Raji (cell line): ENCODE data around the gene ZPBP.

Experiments used
- POLR2A ChIP-seq: IDR thresholded peaks from 2 replicates; pipeline ENCODE4 v1.6.1; 2011; ENCODE audit warnings: low read depth, low read length, control low read depth; ENCODE audit not compliant: insufficient read depth

Gene ZPBP

DNA sequence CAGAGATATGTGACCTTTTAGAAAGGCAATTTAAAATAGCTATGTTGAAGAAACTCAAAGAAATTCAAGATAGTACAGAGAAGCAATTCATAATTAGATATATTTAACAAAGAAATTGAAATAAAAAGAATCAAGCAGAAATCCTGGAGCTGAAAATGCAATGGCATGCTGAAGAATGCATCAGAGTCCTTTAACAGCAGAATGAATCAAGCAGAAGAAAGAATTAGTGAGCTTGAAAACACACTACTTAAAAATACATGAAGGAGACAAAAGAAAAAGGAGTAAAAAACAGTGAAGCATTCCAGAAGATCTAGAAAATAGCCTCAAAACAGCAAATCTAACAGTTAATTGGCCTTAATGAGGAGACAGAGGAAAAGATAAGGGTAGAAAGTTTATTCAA, 20.0 kb downstream of the ZPBP start:
- TF ChIP-seq POLR2A: no peak

DNA sequence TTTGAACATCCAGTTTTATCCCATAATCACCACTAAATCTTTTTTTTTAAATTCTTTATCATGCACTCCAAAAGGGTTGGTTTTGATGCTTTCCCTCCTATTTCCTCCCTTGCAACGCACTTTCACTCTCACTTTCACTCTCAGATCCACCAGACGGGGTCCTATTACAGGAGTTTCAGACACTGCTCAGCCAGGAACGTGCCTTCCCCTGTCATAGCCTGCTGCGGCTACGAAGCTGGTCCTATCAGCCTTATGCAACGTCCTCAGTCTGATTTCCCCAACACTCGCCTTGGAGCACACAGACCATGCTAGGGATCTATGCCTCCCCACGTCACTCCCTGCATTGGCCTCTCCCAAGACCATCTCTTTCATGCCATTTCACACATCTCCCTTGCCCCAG, 23.4 kb downstream of the ZPBP start:
- TF ChIP-seq POLR2A: no peak

DNA sequence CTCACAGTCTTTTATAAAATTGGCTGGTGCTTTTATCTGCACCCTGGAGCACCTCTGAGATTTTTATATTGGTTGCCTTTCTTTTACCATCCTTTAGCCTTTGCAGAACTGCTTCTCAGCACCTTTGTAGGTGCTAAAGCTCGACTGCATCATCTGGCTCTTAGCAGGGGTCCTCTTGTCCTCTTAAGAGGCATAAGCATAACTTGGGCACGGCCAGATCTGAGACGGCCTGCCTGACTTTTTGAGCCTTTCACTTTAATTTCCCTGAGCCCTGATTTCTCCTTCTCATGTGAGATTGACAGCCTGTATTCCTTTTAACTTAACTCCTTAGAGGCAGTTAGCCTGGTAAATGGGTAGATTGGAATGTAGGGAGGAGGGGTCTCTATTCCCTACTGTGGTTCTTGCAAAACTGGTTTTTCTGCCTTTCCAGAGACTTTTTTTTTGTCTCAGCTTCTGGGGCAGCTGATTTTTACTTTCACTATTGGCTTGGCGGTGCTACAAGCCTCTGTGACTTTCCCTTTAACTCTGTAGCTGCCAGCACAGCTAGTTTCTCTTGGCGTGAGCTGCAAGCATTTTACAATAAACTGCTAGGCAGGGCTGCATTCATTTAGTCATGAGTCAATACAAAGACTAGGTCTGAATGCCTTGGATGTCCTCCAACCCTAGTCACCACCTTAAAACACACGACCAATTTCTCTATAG, 24.0 kb downstream of the ZPBP start:
- no peak for TF ChIP-seq POLR2A

DNA sequence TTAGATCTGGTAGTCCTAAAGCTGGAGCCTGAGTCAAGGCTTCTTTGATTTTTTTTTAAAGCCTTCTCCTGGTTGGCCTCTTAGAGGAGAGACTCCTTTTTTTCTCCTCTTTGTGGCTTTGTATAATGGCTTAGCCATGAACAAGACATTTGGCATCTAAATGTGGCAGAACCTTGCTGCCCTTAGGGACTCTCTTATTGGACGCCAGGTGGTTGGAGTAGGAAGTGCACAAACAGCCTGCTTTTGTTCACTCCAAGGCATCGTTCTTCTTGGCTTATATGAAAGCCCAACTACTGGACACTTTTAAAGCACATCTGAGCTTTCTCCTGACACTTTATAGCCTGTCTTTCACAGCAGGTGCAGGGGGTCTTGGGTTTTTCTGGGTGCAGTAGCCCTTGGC, 25.0 kb downstream of the ZPBP start:
- no peak for TF ChIP-seq POLR2A

DNA sequence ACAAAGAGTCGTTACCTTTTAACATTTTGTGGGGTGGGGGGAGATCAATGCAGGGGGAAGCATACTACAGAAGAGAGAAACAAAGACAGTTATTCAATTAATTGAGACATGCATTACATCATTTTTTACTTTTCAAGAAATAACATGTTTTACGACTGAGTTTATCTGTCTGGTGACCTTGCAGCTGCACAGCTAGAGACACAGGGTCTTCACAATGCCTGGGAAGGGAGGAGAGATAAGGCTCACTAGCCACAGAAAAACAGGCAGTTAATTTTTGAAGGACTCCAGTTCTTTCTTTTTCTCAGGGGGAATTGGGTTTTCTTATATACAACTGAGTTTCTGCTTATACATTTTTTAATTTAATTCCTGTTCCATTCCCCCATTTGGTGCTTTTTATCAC, 30.1 kb downstream of the ZPBP start:
- TF ChIP-seq POLR2A: no peak

DNA sequence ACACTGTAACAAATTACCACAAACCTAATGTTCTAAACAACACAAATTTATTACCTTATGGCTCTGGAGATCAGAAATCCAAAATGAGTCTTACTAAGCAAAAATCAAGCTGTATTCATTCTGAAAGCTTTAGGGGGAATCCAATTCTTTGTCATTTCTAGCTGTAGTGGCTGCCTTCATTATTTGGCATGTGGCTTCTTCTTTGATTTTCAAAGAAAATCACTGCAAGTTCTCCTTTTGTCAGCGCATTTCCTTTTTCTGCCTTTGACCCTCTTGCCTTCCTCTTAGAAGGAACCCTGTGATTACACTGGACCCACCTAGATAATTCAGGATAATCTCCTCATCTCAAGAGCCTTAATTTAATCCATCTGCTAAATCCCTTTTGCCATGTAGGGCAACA, 36.9 kb downstream of the ZPBP start:
- no peak for TF ChIP-seq POLR2A

DNA sequence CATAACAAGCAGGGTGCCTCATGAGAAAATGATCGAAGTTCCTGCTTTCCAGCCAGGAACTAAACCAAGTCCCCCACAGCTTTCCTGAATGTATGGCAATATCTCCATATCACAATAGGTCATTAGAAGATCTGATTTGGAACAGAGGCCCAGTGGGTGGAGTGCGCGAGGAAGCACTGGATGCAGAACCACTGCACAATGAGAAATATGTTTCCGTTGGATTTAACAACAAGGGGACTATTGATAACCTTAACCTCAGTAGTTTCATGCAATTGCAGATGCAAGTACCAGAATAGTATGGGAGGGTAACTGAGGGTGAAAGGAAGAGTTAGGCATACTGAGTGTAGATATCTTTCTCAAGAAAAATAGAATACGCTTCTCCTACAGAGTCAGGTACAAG, 45.3 kb downstream of the ZPBP start:
- TF ChIP-seq POLR2A: no peak

DNA sequence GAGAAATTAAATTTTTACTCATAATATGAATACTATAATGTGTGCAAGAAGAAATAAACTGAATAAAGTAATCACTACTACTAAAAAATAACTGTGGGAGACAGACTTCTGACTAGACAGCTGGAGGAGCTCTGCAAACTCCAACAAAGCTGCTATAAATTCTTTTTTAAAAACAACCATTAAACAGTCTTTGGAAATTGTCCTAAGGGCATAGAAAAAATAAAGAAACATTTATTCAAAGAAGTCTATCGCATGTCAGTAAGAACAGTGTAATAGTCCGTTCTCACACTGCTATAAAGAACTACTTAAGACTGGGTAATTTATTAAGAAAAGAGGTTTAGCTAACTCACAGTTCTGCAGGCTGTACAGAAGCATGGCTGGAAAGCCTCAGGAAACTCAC, 56.0 kb downstream of the ZPBP start:
- TF ChIP-seq POLR2A: no peak

DNA sequence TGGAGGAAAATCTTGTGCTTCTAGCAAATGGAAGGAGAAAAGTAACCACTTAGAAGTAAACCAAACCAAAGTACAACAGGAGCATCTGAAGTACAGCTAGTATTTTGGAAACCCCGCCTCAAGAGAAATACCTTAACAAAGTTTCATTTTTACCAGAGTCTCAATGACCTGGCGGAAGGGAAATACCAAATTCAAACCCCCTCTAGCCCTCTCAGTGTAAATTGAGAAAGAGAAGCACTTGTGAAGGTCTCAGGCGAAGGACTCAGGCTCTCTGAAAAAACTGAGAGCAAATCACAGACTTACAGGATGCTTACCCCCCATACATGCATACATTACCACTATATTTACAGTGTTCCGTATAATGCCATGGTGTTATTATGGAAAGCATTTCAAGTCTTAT, 70.1 kb downstream of the ZPBP start:
- TF ChIP-seq POLR2A: no peak

DNA sequence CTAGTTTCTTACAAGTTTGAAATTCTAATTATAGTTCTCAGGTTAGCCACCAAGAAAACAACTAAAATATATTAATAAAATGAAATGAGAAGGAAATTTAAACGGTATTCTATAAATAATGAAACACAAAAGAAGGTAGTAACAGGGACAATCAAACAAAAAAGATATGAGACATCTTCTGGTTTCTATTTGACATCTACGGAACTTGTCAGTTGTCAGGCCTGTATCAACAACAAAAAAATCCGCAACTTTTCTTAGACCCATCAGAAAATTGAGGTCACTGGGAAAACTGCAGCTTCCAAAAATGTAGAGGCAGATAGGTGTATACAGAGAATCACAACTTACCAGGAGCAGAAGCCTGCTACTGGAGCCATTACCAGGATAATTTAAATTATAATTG, 70.6 kb downstream of the ZPBP start:
- no peak for TF ChIP-seq POLR2A

DNA sequence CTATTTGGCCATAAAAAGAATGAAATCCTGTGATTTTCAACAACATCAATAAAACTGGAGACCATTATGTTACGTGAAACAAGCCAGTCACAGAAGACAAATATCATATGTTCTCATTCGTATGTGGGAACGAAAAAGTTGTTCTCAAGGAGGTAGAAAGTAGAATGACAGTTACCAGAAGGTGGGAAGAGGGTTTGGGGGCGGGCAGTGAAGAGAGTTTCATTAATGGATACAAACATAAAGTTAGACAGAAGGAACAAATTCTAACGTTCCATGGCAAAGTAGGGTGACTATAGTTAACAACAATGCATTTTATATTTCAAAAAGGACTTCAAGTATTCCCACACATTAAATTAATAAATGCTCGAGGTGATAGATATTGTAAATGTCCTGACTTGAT, 97.4 kb downstream of the ZPBP start:
- TF ChIP-seq POLR2A: no peak

DNA sequence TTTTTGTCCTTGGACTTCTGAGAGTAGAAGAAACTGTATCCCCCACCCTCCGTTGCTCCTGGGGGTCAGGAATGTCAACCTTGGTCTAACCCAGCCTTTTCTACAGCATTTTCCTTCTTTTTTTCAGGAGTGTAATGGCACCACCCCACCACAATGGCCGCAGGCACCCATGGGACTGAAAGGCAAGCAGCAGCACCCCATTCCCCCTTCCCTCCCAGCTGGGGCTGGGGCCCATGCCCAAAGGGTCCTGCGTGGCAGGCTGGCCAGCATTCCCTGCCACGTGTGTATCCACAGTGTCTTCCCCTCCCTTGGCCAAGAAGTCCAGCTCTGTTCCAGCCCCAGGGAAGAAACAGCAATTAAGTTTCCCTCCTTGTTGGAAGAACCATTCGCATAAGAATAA, 106.9 kb downstream of the ZPBP start:
- TF ChIP-seq POLR2A: no peak

DNA sequence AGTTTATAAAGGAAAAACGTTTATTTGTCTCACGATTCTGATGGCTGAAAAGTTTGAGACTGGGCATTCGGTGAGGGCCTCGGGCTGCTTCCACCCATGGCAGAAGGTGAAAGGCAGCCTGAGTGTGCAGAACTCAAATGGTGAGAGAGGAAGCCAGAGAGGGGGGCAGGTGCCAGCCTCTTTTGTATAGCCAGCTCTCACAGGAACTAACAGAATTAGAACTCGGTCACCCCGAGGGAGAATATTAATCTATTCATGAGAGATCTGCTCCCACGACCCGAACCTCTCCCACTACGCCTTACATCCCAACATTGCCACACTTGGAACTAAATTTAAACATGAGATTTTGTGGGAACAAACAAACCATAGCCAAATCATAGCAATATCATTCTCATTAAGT, 112.6 kb downstream of the ZPBP start:
- TF ChIP-seq POLR2A: no peak

DNA sequence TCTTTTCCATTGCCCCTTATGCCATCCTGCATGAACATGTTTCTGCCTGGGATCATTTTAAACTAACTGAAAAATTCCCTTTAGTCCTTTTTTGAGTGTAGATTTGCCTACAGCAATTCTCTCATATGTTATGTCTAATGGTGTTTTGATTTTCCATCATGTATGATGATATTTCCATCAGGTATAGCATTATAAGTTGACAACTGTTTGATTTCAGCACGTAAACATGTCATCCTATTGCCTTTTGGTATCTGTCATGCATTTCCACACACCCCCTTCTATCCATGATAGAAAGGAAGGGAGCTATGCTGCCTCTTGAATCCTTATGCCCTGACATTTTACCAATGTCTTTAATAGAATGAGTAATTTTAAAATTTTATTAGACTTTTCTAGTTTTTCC, 116.8 kb downstream of the ZPBP start:
- TF ChIP-seq POLR2A: no peak

DNA sequence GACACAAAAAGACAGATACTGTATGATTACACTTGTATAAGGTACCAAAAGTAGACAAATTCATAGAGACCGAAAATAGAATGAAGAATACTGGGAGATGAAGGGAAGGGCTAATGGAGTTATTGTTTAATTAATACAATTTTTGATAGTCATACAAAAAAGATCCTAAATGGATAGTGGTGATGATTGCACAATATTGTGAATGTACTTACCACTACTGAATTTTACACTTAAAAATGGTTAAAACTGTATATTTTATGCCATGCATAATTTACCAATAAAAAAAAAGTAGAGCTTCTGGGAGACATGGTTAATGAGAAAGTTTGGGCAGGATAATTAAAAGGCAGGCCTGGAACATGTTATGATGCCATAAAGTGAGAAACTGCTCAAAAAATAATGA, 119.0 kb downstream of the ZPBP start:
- no peak for TF ChIP-seq POLR2A

DNA sequence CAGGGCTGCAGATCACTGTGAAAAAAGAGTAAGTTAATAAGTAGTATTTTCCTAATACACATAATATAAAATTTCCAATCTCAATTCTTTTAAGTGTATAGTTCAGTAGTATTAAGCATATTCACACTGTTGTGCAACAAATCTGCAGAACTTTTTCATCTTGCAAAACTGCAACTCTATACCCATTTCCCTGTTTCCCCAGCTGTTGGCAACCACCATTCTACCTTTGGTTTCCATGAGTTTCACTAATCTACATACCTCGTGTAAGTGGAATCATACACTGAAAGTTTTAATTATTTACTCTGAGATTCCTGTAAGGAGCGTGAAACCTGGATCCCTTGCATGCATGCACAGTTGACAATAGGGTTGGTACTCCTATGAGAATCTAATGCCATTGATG, 155.4 kb downstream of the ZPBP start:
- TF ChIP-seq POLR2A: no peak

DNA sequence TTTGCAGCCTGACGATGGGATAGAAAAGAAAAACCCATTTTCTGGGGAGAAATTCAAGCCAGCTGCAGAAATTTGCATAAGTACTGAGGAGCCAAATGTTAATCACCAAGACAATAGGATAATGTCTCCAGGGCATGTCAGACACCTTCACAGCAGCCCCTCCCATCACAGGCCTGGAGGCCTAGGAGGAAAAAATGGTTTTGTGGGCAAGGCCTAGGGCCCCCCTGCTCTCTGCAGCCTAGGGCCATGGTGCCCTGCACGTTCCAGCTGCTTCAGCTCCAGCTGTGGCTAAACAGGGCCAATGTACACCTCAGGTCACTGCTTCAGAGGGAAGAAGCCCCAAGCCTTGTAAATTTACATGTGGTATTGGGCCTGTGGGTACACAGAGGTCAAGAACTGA, 161.4 kb downstream of the ZPBP start:
- TF ChIP-seq POLR2A: no peak
